Fibroblast of skin of left quadriceps (primary cell): ENCODE data around the gene PRICKLE2.

Experiments used
- DNase-seq, 2 experiments: peaks; one replicate each; pipeline ENCODE4 v3.0.0-alpha.2; 2013; ENCODE audit warnings: low read depth in 2 of 2

The PRICKLE2 gene

DNA sequence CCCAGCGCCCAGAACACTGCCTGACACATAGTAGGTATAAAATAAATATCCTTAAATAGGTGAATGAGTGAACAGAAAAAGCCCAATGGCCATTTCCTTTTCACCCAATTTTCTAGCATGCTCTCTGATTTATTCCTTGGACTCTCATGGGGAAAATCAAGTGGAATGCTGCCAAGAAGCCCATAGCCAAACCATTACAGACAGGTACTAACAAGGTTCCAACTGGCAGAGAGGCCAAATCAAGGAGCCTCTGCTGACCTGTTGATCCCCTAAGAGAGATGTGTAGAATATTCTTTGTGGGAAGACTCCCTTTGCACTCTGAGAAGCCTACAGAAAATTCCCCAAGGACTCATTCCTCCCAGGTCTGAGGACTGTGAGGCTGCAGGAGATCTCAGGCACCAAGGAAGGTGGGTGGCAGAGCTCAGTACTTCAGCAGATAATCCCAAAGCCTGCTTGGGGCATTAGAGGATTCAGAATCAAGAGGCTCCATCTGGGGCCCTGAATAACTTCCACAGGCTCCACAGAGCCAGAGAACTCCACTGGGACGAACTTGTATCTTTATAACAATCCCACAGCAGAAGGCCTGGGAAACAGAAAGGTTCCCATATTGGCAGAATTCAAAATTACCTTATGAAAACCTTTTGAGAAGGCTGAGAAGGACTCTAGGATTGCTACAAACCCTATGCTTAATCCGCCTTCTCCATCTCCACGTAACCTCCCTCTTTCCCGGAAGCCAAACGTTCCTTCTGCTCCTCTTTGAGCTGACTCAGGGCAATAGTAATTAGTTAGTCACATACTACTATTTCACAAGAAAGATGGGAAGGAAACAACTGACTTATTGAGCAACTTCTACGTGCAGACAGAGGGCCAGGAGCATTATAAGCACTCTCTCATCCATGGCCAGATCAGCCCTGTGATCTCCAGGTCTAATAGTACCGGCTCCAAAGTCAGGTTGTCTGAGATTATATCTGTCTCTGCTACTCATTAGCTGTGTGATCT lies 34.5 kb downstream of the PRICKLE2 start:
- peak; percentile 74 to 76 for DNase-seq

DNA sequence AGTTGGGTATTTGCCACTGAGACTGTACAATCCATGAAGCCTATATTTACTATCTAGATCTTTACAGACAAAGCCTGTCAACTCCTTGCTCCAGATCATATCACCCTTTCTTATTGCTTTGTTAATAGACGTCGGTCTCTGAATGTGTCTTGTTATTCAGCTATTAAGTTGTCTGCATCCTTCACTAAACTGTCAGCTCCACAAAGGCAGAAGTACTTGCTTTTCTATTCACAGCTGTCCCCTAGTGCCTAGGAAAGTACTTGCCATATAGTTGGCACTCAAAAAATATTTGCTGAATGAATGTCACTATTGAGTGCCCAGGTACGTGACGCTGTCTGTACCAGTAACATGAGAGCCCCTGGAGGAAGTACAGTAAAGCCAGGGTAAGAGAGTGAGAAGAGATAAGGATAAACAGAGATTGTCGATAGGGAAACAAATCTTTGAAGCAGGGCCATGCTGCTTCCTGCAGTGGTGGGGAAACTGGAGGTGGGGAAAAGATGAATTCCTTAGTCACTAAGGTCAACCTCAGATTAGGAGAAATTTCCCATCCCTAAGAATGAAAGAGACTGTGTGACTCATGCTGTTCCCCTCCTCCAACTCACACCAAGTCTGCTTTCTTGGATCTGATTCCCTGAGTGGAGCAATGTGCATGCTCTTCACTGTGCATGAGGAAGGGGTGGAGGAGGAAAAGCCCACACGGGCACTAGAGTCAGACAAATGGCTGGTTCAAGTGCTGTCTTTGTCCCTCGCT lies 36.3 kb downstream of the PRICKLE2 start:
- DNase-seq: peak; percentile 75 to 76

DNA sequence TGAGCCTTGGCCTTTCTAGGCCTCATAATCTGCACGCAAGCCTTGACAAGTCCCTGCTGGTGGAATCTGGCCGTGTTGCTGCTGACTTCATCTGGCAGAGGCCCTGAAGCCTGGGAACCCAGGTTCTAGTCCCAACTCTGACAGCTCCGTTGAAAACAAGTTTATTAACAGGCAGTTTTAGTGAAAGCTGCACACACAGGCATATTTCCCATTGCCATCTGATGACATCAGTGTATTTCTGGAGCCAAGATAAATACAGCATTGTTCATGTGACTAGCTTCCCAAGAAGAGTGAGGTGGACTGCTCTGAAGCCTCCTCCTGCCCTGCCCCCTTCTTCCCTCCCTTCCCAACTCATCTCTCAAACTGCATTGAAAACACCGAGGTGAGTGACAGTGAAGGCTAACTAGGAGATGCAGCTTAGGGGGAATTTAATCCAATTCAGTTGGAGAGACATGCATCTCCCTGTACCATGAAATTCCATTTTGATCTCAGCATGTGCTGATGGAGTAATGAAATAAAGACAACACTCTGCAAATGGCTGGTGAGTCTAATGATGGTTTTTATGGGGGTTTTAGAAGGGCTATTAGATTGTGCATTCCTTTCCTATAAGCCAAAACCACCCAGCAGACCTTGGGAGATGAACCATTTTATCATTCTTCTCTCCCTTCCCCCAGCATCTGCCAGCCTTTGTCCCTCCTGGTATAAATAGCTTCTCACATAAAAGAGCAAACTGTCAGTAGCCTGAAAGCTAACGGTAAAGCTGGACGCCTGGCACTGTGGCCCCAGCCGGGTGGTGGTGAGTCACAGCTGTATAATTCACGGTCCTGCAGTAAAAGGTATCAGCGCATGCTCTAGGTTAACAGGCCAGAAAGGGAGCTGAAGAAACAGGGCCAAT lies 38.0 kb downstream of the PRICKLE2 start:
- peak; percentile 94 to 96 for DNase-seq

DNA sequence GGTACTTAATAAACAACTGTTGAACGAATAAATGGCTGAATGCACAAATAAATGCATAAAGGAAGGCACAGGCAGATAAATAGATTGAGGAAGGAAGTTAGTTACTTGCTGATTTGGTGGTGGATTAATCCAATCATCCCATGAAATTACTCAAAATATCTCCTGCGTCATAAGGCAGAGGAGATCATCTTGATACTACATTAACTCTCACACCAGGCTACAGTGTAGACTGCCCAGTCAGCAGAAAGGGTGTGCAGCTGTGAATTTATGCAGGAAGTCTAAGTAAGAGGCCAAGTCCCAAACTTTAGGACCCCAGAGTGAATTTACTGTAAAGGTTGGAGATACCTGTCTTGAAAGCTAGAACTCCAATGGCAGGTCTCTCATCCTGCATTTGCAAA lies 38.6 kb downstream of the PRICKLE2 start:
- no peak for DNase-seq

DNA sequence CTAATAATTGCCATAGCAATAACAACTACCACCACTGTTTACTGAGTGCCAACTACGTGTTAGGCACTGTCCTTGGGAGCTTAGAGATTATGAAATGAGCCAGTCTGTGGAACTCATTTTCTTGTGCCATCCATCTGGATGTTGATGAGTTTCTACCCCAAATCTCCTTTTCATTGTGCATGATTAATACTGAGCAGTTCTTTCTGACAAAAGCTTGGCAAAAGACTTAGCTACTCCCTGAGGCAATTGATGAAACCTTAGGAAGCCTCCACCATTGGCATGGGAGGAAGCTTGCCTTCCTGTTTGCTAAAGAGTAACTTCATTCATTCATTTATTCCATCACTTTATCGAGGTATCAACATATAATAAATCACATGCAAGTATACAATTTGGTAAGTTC lies 39.8 kb downstream of the PRICKLE2 start:
- DNase-seq: no peak

DNA sequence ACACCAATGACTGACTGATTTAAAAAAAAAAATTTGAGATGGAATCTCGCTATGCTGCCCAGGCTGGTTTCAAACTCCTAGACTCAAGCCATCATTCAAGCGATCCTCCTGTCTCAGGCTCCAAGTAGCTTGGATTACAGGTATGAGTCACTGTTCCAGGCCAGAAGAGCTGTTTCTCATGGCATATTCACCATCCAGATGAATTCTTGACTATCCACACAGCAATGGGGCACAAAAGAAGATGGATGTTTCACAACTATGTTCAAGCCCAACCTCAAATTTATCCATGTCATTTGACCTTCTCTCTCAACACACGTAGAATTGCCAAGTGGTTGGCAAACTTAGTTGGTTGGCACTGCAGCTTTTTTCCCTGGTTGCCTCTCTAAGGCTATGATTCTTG lies 40.6 kb downstream of the PRICKLE2 start:
- no peak for DNase-seq

DNA sequence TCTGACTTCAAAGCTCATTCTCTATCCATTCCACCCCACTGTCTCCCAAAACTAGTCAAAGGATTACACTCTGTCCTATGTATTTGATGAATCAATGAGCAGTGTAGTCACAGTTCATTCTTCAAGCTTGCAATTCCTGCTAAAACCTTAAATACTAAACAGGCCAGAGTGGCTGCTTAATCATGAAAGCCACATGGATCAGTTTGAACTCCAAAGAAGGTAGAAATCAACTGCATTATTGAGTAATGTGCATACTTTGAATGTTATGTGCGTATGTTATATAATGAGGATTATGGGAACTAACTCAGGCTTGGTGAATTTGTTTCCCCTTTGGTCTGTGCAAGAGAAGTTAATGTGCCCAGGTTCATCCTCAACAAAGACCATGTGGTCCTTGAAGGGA lies 45.4 kb downstream of the PRICKLE2 start:
- DNase-seq: peak; percentile 71 to 76

DNA sequence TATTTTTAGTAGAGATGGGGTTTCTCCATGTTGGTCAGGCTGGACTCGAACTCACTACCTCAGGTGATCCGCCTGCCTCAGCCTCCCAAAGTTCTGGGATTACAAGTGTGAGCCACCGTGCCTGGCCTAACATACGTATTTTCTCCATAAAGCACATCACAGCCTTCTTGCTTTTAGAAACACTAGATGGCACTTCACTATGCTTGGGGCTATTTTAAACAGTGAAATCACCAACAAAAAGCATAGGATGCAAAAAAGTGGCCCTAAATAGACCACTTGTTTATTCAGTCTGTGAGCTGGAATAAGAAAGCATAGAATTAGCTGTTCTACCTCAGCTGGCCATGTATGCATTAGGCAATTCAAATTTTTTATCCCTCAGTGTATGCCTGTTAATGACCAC lies 46.0 kb downstream of the PRICKLE2 start:
- DNase-seq: no peak

DNA sequence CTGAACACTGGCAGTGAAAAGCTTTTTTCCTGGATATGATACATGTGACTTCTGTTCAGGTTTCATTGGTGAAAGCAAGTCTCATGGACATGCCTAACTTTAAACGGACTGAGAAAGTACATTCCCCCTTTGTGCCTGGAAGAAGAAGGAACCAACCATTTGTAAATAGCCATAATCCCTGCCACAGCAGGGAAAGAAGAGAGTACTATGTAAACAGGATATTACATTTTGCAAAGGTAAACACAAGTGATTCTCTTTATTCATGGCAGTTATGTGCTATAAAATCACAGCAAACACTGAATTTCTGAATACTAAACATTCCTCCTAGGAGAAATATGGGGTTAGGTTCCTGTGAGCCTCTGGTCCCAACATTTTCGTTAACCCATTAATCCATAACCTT lies 46.8 kb downstream of the PRICKLE2 start:
- no peak for DNase-seq

DNA sequence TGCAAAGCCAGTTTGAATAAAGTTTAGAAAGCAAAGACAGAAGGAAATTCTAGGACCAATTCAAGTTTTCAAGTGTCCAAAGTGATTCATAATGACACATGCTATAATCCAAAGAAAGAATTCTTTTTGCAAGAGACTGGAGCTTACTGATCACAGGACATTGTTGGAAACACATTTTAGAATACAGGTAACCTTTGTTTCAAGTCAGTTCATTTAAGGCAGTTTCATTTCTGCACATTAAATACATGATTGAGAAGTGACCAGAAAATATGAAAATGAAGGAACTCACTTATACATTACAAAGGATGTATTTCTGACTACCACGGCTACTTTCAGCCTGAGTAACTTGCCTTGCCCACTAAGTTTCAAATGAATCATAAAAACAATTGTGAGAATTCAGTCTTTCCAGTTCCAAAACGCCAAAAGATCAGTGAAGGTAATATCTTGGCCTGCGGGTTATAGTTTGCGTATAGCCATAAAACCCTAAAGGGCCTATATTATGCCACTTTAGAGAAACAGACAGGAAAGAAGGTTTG lies 48.7 kb downstream of the PRICKLE2 start:
- DNase-seq: no peak

DNA sequence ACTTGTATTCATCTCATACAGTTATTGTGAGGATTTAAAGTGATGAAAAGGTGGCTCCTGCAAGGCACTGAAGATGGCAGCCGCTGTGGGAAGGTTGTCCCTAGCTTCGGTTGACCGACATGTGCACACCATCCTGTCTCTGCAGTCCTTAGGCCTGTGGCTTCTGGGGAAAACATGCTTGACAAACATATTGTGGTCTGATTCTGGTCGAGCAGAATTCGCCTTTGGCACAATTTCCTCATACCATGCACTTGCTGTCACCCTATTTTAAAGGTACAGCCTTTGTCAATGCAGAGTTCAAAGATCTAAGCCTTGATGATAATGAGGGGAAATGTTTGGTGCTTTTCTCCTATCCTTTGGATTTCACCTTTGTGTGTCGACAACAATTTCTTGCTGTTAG lies 50.9 kb downstream of the PRICKLE2 start:
- no peak for DNase-seq

DNA sequence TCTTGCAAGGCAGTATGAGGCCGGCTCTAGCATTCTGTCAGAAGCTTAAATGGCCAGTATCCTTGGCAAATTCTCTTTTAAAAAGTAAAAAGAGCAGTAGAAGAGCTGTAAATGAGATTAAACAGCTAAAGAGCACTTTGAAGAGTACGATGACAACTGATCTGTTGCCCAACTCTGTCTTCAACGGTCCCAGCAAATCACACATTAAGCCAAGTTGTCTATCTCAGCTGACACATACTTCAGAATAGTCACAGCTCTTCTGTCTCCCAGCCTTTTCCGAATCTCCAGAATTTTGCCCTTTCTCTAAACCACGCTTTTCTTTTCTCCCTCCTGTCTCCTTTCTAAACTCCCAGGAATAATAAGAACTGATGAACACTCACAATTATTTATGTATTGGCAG lies 51.7 kb downstream of the PRICKLE2 start:
- DNase-seq: no peak

DNA sequence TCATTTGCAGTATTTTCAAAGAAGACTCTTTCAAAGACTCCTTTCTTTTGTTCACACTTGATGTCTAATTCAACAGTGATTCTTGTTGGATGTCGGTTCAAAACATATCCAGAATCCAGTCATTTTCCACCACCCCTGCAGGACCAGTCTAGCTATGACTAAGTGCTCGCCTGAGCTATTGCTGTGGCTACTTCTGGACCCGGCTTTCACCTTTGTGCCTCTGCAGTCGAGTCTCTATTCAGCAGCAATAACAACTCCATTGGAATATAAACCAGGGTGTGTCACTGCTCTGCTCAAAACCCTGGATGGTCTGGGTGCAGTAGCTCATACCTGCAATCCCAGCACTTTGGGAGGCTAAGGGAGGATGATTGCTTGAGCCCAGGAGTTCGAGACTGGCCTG lies 55.0 kb downstream of the PRICKLE2 start:
- no peak for DNase-seq

DNA sequence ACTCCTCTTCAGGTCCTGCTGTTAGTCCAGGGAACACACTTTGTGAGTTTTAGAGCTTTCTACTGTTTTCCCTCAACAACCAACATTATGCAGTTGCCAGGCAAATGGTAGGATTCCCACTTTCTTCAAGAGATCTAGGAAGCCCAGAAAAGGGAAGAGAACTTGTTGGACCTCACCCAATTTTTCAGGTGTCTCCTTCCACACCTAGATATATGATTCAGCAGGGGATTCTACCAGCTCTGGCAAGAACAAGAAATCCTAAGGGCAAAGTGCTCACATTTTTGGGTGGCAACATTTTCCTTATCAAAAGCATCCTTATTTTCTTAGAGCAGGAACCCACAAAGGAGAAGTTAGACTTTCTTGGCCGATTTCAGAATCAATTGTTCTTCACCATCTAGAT lies 57.4 kb downstream of the PRICKLE2 start:
- DNase-seq: no peak

DNA sequence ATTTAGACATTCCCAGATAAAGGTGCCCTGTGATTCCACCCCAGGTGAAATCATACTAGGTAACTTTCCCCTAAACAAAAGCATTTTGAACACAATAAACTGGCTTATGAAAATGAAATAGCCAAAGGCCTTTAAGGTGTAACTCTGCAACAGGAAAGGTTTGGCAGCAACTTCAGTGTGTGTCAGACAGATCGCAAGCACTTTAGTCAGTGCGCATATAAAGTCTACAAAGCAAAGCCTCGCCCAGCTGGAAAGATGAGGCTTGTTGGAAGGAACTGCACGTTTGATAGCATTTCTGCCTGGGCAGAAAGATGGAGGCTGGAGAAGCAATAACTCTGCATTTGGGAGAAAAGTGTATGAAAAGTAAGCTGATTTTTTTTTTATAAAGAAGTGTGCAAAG lies 57.9 kb downstream of the PRICKLE2 start:
- DNase-seq: no peak

DNA sequence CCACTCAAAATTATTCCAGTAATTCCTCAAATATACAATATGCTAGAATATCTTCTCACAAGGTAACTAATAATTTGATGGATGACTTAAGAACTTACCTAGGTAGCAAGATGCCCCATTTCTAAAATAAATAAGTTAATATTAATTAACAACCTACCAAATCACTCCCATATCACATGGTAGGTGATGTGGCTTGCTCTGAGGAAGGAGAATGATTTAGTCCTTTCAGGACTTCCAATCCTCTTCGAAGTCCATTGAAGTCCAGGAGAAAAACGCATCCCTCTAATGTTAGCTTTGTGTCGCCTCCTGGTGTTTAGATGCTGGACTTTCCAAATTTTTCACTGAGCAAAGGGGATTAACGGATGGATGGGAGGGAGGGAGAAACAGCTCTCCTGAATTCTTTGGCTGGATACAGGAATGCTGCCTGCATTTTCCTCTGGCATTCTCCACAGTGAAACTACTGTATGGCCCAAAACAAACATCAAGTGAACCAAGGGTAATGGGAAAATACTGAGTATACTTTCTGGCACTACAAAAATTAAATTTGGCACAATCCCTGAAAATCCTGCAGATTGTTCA lies 58.6 kb downstream of the PRICKLE2 start:
- no peak for DNase-seq

DNA sequence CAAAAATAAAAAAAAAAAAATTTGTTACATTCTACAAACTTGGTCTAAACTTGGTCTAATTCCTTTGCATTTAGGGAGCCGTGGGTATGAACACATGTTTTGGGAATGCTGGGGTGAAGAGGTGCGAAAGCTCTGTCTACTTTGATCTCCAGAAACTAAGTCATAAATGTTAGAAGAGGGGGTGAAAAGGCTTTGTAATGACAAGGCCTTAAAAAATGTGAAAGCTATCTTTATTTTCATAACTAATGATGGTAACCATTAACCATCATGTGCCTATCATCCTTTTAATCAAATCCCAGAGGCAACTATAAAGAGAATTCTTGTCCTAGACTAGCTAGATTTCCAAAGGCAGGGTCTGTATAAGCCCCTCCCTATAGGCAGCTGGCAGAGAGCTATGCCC lies 60.9 kb downstream of the PRICKLE2 start:
- no peak for DNase-seq

DNA sequence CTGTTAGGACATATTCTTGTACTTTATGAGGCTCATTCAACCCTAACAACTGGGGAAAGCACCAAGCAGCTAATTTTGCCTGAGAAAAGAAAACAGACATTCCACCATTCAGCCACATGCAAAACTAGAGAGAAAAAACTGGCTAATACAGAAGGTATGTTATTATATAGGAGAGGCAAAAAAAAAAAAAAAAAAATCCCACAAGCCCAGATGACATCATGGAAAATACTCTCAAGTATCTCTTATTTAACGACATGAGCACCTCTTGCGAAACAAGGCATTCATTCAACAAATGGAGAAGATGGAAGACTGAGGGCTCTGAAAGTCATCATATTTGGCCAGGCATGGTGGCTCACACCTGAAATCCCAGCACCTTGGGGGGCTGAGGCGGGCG lies 61.5 kb downstream of the PRICKLE2 start:
- peak; percentile 93 for DNase-seq

DNA sequence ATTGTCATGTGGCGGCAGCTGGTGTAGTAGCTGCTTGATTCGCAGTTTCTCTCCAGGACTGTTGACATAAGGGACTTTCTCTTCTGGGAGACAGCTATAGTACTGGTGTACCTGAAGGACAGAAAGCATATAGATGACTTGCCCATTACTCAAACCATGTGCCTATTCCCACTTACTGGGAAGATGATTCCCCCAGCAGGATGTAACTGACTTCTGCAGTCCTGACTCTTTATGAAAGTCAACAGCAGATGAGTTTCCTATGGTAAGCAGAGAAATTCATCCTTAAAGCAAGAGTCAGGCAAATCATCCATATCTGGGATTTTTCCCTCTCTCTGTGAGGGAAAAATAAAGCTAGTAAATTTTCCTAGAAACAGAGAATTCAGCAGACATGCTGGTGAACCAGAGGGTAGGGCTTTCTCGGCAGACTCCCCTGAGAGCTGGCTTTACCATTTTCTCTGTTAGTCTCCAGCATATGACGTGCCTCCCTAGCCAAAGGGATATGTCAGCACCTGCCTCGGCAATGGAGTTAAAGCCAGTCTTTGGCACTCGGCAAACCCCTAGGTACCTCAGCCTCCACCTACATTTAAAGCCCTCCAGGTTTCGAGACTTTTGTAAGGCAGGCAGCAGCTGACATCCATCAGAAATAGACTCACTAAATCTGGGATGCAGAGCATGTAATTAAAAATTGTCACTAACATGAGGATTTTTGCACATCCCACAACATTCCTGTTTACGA lies 62.1 kb downstream of the PRICKLE2 start:
- DNase-seq: no peak

DNA sequence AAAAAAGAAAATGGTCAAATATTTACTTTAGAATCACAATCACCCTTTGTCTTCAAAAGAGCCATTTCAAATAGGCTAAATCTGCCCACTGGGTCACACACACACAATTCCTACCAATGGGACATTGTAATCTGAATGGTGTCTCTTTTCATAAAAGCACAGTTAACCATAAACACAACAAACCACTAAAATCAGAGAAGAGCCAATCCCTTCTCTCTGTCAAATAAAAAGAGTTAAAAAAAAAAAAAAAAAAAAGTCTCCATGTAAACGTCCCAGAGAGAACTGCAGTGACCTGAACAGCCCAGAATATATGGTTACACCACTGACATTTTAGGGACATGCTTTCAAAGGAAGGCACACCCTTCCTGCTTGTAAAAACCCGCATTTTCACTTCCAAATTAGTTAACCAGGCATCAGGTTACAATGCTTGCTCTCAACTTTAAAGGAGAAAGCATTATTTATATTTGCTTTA lies 63.7 kb downstream of the PRICKLE2 start:
- DNase-seq: no peak
